ENCODE data around the gene ZCCHC7. TPM values are rescaled to one million over a fixed set of nuclear protein-coding genes. Genes with fewer than 3 reads are reported as not detected.
"Not testable (repeated sequence)": the region's sequence is repeated elsewhere in the genome, so short reads cannot be mapped to it uniquely, and the experiment has no call there.

The ZCCHC7 gene
- total RNA-seq, 2 experiments from 2014 or later, result 32.9 to 37.0 TPM

- no peak for ATAC-seq
- no peak overlapping the region for H3K27ac Mint-ChIP-seq
- no peaks in the 10 kb centered on the region for H3K9me3 Mint-ChIP-seq
- H3K36me3 Mint-ChIP-seq (ENCODE audit: low read depth), result peaks cover 54% of the 10 kb centered on the region
- peaks cover 10% of the 10 kb centered on the region for H3K4me1 Mint-ChIP-seq (ENCODE audit: low read depth)
- no peak overlapping the region for H3K4me3 Mint-ChIP-seq
- intact Hi-C loops (cut with micrococcal nuclease), result no loop called here
- CTCF ChIA-PET, result no interaction called here
- no peak for TF ChIP-seq CTCF (IDR thresholded peaks at IDR 0.05)
- H3K27me3 Mint-ChIP-seq, result no peaks in the 10 kb centered on the region
- POLR2A ChIA-PET, result interaction anchor here (0.7 kb wide), 1 partner anchor 351 kb away, joined by 3 read pairs; no protein-coding TSS in a partner anchor
- no peak for DNase-seq
These were observed 42.9 kb downstream of the ZCCHC7 start for GRCh38 chr9:37163299-37163698.

- CTCF ChIA-PET; H3K27ac Mint-ChIP-seq; H3K4me1 Mint-ChIP-seq (ENCODE audit: low read depth); H3K9me3 Mint-ChIP-seq; H3K27me3 Mint-ChIP-seq; POLR2A ChIA-PET; DNase-seq; ATAC-seq; intact Hi-C loops (cut with micrococcal nuclease); H3K4me3 Mint-ChIP-seq: not testable (repeated sequence)
- peaks cover 62% of the 10 kb centered on the region for H3K36me3 Mint-ChIP-seq (ENCODE audit: low read depth)
These were observed 44.0 kb downstream of the ZCCHC7 start for GRCh38 chr9:37164335-37164734.

GRCh38 chr9:37165644-37166043, 45.3 kb downstream of the ZCCHC7 start:
- Mint-ChIP-seq H3K27me3 (no peaks in the 10 kb centered on the region), H3K4me1 (ENCODE audit: low read depth) (peaks cover 10% of the 10 kb centered on the region), H3K9me3 (no peaks in the 10 kb centered on the region), H3K36me3 (ENCODE audit: low read depth) (peaks cover 56% of the 10 kb centered on the region), H3K27ac (no peak overlapping the region), H3K4me3 (no peak overlapping the region)
- DNase-seq, result no peak
- POLR2A ChIA-PET, result no interaction called here
- no peak for TF ChIP-seq CTCF (IDR thresholded peaks at IDR 0.05)
- intact Hi-C loops (cut with micrococcal nuclease), result no loop called here
- no peak for ATAC-seq
- CTCF ChIA-PET, result no interaction called here

- intact Hi-C loops (cut with micrococcal nuclease), result no loop called here
- POLR2A ChIA-PET, result no interaction called here
- DNase-seq (no peak), ATAC-seq (no peak)
- no peak for TF ChIP-seq CTCF (IDR thresholded peaks at IDR 0.05)
- H3K9me3 Mint-ChIP-seq, result no peaks in the 10 kb centered on the region
- CTCF ChIA-PET, result no interaction called here
- H3K27ac Mint-ChIP-seq, result no peak overlapping the region
- H3K4me3 Mint-ChIP-seq, result no peak overlapping the region
- peaks cover 11% of the 10 kb centered on the region for H3K4me1 Mint-ChIP-seq (ENCODE audit: low read depth)
- no peaks in the 10 kb centered on the region for H3K27me3 Mint-ChIP-seq
- peaks cover 60% of the 10 kb centered on the region for H3K36me3 Mint-ChIP-seq (ENCODE audit: low read depth)
These were observed 47.2 kb downstream of the ZCCHC7 start for GRCh38 chr9:37167456-37168047.

GRCh38 chr9:37172557-37172956, 52.2 kb downstream of the ZCCHC7 start:
- H3K4me1 Mint-ChIP-seq (ENCODE audit: low read depth), result peaks cover 14% of the 10 kb centered on the region
- ChIA-PET CTCF (interaction anchor here (0.9 kb wide), 1 partner anchor 22 kb away, joined by 3 read pairs; no protein-coding TSS in a partner anchor), POLR2A (no interaction called here)
- no peaks in the 10 kb centered on the region for H3K9me3 Mint-ChIP-seq
- ATAC-seq (no peak), DNase-seq (no peak)
- intact Hi-C loops (cut with micrococcal nuclease), result no loop called here
- H3K27me3 Mint-ChIP-seq, result no peaks in the 10 kb centered on the region
- no peak overlapping the region for H3K4me3 Mint-ChIP-seq
- peaks cover 55% of the 10 kb centered on the region for H3K36me3 Mint-ChIP-seq (ENCODE audit: low read depth)
- no peak for TF ChIP-seq CTCF (IDR thresholded peaks at IDR 0.05)
- H3K27ac Mint-ChIP-seq, result no peak overlapping the region
